HepG2 (cell line): ENCODE results near the gene TBC1D4.
"Not testable (repeated sequence)": the region's sequence is repeated elsewhere in the genome, so short reads cannot be mapped to it uniquely, and the experiment has no call there.

Experiments used
- ETV6 ChIP-seq: sonication (generic); formaldehyde crosslinking; conservative IDR thresholded peaks from 2 replicates; pipeline ENCODE4 v1.4.0; 2020; ENCODE audit warnings: missing genetic modification reagents
- HDAC2 ChIP-seq: sonication (generic); formaldehyde crosslinking; IDR thresholded peaks from 2 replicates; pipeline ENCODE4 v1.4.0; 2020; ENCODE audit warnings: missing genetic modification reagents
- MAZ ChIP-seq, 2 experiments: sonication (generic) in 1 of 2; formaldehyde crosslinking in 1 of 2; IDR thresholded peaks; 2 replicates each; pipeline versions ENCODE4 v1.5.0 to v1.6.1; 2012 to 2020; ENCODE audit warnings: low read depth in 2 of 2, mild to moderate bottlenecking in 2 of 2, borderline replicate concordance in 1 of 2, improper control_type of control experiment in 1 of 2, low read length in 1 of 2, missing genetic modification reagents in 1 of 2, moderate library complexity in 1 of 2
- MEF2D ChIP-seq: sonication (generic); formaldehyde crosslinking; IDR thresholded peaks from 2 replicates; pipeline ENCODE4 v1.5.1; 2020; ENCODE audit warnings: mild to moderate bottlenecking, missing genetic modification reagents
- MLLT10 ChIP-seq: sonication (generic); formaldehyde crosslinking; IDR thresholded peaks from 2 replicates; pipeline ENCODE4 v1.4.0; 2020; ENCODE audit warnings: missing genetic modification reagents
- POLR2AphosphoS5 ChIP-seq: IDR thresholded peaks from 2 replicates; pipeline ENCODE4 v1.6.1; 2012; ENCODE audit warnings: low read depth, low read length
- ZNF878 ChIP-seq: sonication (generic); formaldehyde crosslinking; IDR thresholded peaks from 2 replicates; pipeline ENCODE4 v1.8.1; 2023; ENCODE audit warnings: mild to moderate bottlenecking, missing genetic modification reagents, moderate library complexity
- TF ChIP-seq, protein P1 (sequence below): IDR thresholded peaks from 2 replicates; pipeline ENCODE4 v1.6.1; 2018; ENCODE audit warnings: missing genetic modification reagents, mild to moderate bottlenecking, missing compliant biosample characterization
- TF ChIP-seq, protein P2 (sequence below): sonication (generic); formaldehyde crosslinking; IDR thresholded peaks from 2 replicates; pipeline ENCODE4 v1.5.0; 2020; ENCODE audit warnings: mild to moderate bottlenecking, missing genetic modification reagents, moderate library complexity

DNA sequence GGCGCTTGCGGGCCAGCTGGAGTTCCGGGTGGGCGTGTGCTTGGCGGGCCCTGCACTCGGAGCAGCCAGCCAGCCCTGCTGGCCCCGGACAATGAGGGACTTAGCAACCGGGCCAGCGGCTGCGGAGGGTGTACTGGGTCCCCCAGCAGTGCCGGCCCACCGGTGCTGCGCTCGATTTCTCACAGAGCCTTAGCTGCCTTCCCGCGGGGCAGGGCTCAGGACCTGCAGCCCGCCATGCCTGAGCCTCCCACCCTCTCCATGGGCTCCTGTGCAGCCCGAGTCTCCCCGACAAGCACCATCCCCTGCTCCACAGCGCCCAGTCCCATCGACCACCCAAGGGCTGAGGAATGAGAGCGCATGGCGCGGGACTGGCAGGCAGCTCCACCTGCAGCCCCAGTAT is 213.5 kb downstream of the TBC1D4 start:
- TF ChIP-seq MLLT10 (CRISPR knock-in tag); MAZ (IDR thresholded peaks at IDR 0.05; ENCODE audit: borderline replicate concordance, low read depth, low read length); MAZ (CRISPR knock-in tag; IDR thresholded peaks at IDR 0.05; ENCODE audit: low read depth); ETV6; MEF2D (CRISPR knock-in tag); POLR2AphosphoS5; HDAC2 (CRISPR knock-in tag); ZNF878 (CRISPR knock-in tag): not testable (repeated sequence)
- TF ChIP-seq, protein P1, sequence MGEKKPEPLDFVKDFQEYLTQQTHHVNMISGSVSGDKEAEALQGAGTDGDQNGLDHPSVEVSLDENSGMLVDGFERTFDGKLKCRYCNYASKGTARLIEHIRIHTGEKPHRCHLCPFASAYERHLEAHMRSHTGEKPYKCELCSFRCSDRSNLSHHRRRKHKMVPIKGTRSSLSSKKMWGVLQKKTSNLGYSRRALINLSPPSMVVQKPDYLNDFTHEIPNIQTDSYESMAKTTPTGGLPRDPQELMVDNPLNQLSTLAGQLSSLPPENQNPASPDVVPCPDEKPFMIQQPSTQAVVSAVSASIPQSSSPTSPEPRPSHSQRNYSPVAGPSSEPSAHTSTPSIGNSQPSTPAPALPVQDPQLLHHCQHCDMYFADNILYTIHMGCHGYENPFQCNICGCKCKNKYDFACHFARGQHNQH (CRISPR knock-in tag), result not testable (repeated sequence)
- TF ChIP-seq, protein P2, sequence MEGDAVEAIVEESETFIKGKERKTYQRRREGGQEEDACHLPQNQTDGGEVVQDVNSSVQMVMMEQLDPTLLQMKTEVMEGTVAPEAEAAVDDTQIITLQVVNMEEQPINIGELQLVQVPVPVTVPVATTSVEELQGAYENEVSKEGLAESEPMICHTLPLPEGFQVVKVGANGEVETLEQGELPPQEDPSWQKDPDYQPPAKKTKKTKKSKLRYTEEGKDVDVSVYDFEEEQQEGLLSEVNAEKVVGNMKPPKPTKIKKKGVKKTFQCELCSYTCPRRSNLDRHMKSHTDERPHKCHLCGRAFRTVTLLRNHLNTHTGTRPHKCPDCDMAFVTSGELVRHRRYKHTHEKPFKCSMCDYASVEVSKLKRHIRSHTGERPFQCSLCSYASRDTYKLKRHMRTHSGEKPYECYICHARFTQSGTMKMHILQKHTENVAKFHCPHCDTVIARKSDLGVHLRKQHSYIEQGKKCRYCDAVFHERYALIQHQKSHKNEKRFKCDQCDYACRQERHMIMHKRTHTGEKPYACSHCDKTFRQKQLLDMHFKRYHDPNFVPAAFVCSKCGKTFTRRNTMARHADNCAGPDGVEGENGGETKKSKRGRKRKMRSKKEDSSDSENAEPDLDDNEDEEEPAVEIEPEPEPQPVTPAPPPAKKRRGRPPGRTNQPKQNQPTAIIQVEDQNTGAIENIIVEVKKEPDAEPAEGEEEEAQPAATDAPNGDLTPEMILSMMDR, result not testable (repeated sequence)
